ENCODE measurements around the gene TRIM2. TPM values are rescaled to one million over a fixed set of nuclear protein-coding genes. Genes with fewer than 3 reads are reported as not detected.
A peak's percentile ranks its signal among the peaks of the same experiment; 100 is the strongest.

Gene TRIM2
- polyA plus RNA-seq, 3 donors = 5.9 to 13.5 (median 6.6) TPM

GRCh38 chr4:153216546-153216945, 12.3 kb downstream of the TRIM2 start:
- H3K27ac ChIP-seq (ENCODE audit: low read depth, low read length) = no peak overlapping the region
- 72 to 89% (median 84%) methylated on average over 4 of the region's 4 CpGs for WGBS, 3 donors

GRCh38 chr4:153217440-153217839, 13.2 kb downstream of the TRIM2 start:
- H3K27ac ChIP-seq (ENCODE audit: low read depth, low read length) = no peak overlapping the region

DNA sequence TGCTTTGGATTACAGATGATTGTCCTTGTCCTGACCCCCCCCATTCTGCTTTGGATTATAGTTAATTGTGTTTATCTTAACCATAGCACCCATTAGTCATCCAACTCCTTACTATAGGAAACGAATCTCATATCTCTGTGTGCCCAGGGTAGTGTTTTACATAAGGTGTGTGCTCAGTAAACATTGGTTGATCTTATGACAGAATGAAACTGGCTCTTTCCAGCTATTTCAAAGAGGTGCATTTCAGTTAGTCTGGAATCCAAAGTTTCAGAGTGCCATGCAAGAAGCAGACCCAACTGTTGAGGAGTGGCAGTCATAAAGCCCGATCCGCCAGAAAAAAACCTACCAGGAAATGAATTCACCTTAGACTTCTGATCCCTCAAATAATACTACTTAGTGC, 14.7 kb downstream of the TRIM2 start:
- no peak overlapping the region for H3K27ac ChIP-seq (ENCODE audit: low read depth, low read length)
- 73 to 94% (median 87%) methylated on average over 3 of the region's 3 CpGs for WGBS, 3 donors

DNA sequence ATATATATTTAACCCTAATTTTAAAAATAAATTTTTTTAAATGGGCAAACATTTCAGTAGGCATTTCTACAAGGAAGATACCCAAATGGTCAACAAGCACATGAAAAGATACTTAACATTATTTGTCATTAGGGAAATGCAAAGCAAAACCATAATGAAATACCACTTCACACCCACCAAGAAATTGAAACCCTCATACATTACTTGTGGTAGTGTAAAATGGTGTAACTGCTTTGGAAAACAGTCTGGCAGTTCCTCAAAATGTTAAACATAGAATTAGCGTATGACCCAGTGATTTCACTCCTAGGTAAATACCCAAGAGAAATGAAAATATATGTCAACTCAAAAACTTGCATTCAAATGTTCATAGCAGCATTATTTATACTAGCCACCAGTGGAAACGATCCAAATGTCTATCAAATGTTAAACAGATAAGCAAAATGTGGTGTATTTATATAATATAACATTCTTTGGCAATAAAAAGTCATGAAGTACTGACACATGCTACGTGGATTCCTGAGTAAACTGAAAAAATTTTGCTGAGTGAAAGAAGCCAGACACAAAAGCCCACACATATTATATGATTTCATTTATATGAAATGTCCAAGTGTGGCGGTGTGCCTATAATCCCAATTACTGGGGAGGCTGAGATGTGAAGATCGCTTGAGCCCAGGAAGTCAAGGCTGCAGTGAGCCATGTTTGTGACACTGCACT, 16.6 kb downstream of the TRIM2 start:
- H3K27ac ChIP-seq (ENCODE audit: low read depth, low read length) = no peak overlapping the region
- 65 to 89% (median 82%) methylated on average over 5 of the region's 5 CpGs for WGBS, 3 donors

GRCh38 chr4:153221783-153222706, 17.8 kb downstream of the TRIM2 start:
- 14 to 44% (median 16%) methylated on average over 30 of the region's 30 CpGs for WGBS, 3 donors
- peak overlapping the region; percentile 0 for H3K27ac ChIP-seq (ENCODE audit: low read depth, low read length)

GRCh38 chr4:153222707-153223426, 18.6 kb downstream of the TRIM2 start:
- peak overlapping the region; percentile 0 for H3K27ac ChIP-seq (ENCODE audit: low read depth, low read length)
- WGBS, 3 donors = 1 to 12% (median 1%) methylated on average over 48 to 61 of the region's 61 CpGs

GRCh38 chr4:153223427-153223801, 19.2 kb downstream of the TRIM2 start:
- 15 to 32% (median 17%) methylated on average over 9 of the region's 9 CpGs for WGBS, 3 donors
- no peak overlapping the region for H3K27ac ChIP-seq (ENCODE audit: low read depth, low read length)

DNA sequence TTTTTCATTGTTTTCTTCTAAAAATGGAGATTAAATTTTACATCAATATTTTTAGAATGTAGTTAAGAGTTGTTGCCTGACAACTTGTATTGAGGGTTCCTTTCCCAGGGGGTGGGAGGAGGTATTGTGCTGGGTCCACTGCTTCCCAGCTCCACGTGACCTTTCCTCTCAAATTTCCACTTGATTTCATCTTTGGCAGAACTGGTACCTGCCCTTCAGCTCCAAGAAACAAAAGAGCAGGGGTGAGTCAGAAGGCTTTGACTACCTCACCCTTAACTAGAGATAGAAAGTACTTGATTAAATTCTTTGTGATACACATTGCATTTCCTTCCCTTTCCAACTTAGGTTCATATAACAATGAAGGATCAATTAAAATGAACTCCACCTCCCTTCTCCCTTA, 19.7 kb downstream of the TRIM2 start:
- WGBS, 3 donors = 25 to 49% (median 33%) methylated on average over 1 of the region's 1 CpG
- no peak overlapping the region for H3K27ac ChIP-seq (ENCODE audit: low read depth, low read length)

- WGBS, 3 donors = 79 to 89% (median 83%) methylated on average over 1 of the region's 1 CpG
- H3K27ac ChIP-seq (ENCODE audit: low read depth, low read length) = no peak overlapping the region
Observed at GRCh38 chr4:153224474-153224873, 20.2 kb downstream of the TRIM2 start.

GRCh38 chr4:153227469-153228075, 23.3 kb downstream of the TRIM2 start:
- no peak overlapping the region for H3K27ac ChIP-seq (ENCODE audit: low read depth, low read length)
- 89 to 90% (median 90%) methylated on average over 7 of the region's 7 CpGs for WGBS, 3 donors

- H3K27ac ChIP-seq (ENCODE audit: low read depth, low read length) = no peak overlapping the region
Observed at GRCh38 chr4:153228512-153229140, 24.4 kb downstream of the TRIM2 start.

DNA sequence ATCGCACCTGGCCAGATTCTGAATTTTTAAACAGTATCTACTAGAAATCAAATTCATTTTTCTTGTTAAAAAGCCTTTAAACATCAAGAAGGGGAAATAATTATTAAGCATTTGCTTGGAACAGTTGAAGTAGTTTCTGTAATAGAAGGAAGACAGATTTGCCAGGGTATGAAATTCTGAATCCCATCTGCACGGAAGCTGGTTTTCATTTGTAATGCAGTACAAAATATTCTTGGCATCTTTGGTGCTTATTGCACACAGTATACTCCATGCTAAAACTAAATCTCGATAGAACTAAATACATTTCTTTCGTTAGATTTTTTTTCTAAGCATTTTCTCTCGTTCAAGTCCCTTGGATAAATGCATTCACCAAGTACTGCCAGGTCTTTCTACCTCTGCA, 25.3 kb downstream of the TRIM2 start:
- H3K27ac ChIP-seq (ENCODE audit: low read depth, low read length) = no peak overlapping the region
- WGBS, 3 donors = 90 to 96% (median 94%) methylated on average over 5 of the region's 5 CpGs

More at GRCh38 chr4:153228512-153229140, 24.4 kb downstream of the TRIM2 start:
- 69 to 78% (median 70%) methylated on average over 6 of the region's 6 CpGs for WGBS, 3 donors

DNA sequence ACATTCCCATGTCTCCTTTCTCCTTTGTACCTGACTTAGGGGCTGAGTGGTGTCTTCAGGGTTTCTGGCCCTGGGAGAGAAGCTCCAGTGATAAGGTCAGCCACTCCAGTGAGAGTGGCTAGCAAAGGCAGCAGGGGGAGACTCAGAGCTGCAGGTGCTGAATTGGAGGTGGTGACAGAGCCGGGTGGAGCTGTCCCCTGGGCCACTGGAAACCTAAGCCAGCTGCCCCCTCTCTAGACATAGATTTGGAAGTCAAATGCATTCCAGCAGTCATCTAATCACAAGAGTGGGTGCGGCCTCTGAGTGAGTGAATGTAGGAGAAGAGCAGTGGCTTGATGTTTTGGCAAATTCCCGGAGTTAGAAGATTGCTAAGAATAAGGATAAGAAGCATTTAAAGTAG, 28.5 kb downstream of the TRIM2 start:
- no peak overlapping the region for H3K27ac ChIP-seq (ENCODE audit: low read depth, low read length)
- WGBS, 3 donors = 49 to 62% (median 59%) methylated on average over 3 of the region's 3 CpGs

DNA sequence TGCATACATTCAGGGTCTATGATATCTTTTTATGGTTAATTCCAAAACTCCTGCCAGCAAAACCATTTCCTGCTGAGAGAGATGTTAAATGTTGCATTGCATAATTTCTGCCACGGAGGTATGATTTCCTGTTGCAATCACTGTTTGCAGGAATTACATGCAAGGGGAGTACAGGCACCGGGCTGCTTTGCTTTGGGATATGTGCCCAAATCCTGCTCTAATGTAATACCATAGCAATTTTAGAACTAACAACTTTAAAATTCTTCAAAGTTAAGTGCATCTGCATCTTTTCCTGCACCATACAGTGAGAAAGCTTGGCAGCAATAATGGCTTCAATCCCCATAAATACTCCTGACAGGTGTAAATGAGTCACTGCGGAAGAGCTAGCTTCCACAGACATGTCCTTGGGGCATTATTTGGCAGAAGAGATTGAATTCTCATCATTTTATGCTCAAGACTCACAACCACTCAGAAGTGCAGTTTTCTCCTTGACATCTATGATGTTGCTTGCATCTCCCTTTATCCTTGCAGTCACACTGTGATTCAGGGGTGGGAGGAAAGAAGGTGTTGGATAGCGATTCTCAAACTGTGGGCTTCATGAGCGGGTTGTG, 29.6 kb downstream of the TRIM2 start:
- WGBS, 3 donors = 25 to 39% (median 33%) methylated on average over 5 of the region's 5 CpGs
- H3K27ac ChIP-seq (ENCODE audit: low read depth, low read length) = no peak overlapping the region

DNA sequence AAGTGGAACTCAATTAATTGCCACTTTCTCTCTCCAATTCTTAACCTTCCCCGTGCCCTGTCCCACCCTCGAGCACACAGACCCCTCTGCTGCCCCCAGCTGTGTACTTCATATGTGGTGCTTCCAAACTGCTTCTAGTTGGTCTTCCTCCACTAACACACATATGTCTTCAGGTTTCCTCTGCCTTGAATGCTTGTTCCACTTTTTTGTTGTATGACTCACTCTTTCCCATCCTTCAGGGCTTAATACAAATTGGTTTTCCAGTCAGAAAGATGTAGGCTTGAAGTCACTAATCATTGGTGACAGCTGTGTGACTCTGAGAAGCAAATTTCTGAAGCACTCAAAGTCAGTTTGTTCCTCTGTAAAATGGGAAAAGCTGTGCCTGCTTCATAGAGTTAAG, 30.6 kb downstream of the TRIM2 start:
- H3K27ac ChIP-seq (ENCODE audit: low read depth, low read length) = no peak overlapping the region
- WGBS, 3 donors = 76 to 88% (median 86%) methylated on average over 2 of the region's 2 CpGs

GRCh38 chr4:153238135-153238919, 34.1 kb downstream of the TRIM2 start:
- no peak overlapping the region for H3K27ac ChIP-seq (ENCODE audit: low read depth, low read length)
- 76 to 84% (median 77%) methylated on average over 5 of the region's 5 CpGs for WGBS, 3 donors

GRCh38 chr4:153239409-153239808, 35.2 kb downstream of the TRIM2 start:
- no peak overlapping the region for H3K27ac ChIP-seq (ENCODE audit: low read depth, low read length)
- WGBS, 3 donors = 95 to 98% (median 98%) methylated on average over 3 of the region's 3 CpGs

Measured in adipose tissue (tissue), 3 donors.